HepG2 (cell line): ENCODE data around the gene KRT14. TPM values are rescaled to one million over a fixed set of nuclear protein-coding genes. Genes with fewer than 3 reads are reported as not detected.
"Not testable (repeated sequence)": the region's sequence is repeated elsewhere in the genome, so short reads cannot be mapped to it uniquely, and the experiment has no call there.

Source experiments
- ATAC-seq: fragments of 200-7000 bp; cut with Tn5 transposase; 3 replicates; pipeline ENCODE4 v1.9.1; 2020; ENCODE audit warnings: mild to moderate bottlenecking, moderate library complexity
- BruUV-seq: library from RNA; stranded (reverse); fragments of 400-500 nt; replicated peaks from 2 replicates; lab custom pipeline; 2021; lab: Mats Ljungman, UMichigan
- CTCF ChIA-PET: fragments of 300-600 bp; formaldehyde crosslinking; extraction: SDS; loops from one replicate; lab custom pipeline; 2021; ENCODE audit warnings: low total read pairs, inconsistent platforms, low intra/inter-chr PET ratio; lab: Yijun Ruan, JAX
- POLR2A ChIA-PET: fragments of 350-600 bp; sonication (Branson Sonifier 250); formaldehyde crosslinking; loops from one replicate; lab custom pipeline; 2020; ENCODE audit warnings: antibody characterized with exemption, inconsistent platforms; lab: Yijun Ruan, JAX
- DNase-seq: peaks from one replicate; pipeline ENCODE4 v3.0.0-alpha.2; 2015; ENCODE audit warnings: low spot score
- FAIRE-seq: peaks from 3 replicates; lab custom pipeline; 2011; peaks lifted over from hg19 to GRCh38; lab: Jason Lieb, UNC
- H2AFZ ChIP-seq: one replicate; pipeline ENCODE4 v1.6.1; 2011; ENCODE audit warnings: low read length, inconsistent platforms
- H3K27ac ChIP-seq: fragments of 300-600 bp; 3 replicates; pipeline ENCODE4 v1.8.0; 2011; ENCODE audit warnings: mixed run types, mild to moderate bottlenecking, mixed read lengths, low read length, inconsistent platforms; ENCODE audit not compliant: insufficient read depth; ENCODE audit errors: extremely low read length
- H3K27me3 ChIP-seq, 2 experiments: fragments of 200-600 bp in 1 of 2; 2 replicates in 1 of 2; 3 replicates in 1 of 2; pipeline versions ENCODE4 v1.6.0 to v1.8.0; 2011; ENCODE audit warnings: low read length in 2 of 2, mild to moderate bottlenecking in 2 of 2, moderate library complexity in 2 of 2, inconsistent platforms in 1 of 2; ENCODE audit not compliant: insufficient read depth in 2 of 2, control insufficient read depth in 1 of 2
- H3K36me3 ChIP-seq, 2 experiments: fragments of 200-600 bp in 1 of 2; replicated peaks in 1 of 2; 2 replicates in 1 of 2; 3 replicates in 1 of 2; pipeline versions ENCODE4 v1.5.1 to v1.8.0; 2011; ENCODE audit warnings: low read length in 2 of 2, inconsistent platforms in 1 of 2; ENCODE audit not compliant: insufficient read depth in 2 of 2, control insufficient read depth in 1 of 2
- H3K4me1 ChIP-seq: 2 replicates; pipeline ENCODE4 v1.5.1; 2012; ENCODE audit warnings: low read length, inconsistent platforms; ENCODE audit not compliant: insufficient read depth
- H3K4me2 ChIP-seq: 2 replicates; pipeline ENCODE4 v1.6.0; 2011; ENCODE audit warnings: low read depth, low read length, inconsistent platforms
- H3K4me3 ChIP-seq, 3 experiments: fragments of 200-600 bp in 1 of 3; sonication (generic), shearing (Covaris generic) in 1 of 3; replicated peaks in 1 of 3; 2 replicates each; pipeline ENCODE4 v1.5.1; 2011 to 2016; ENCODE audit warnings: low read length in 3 of 3, inconsistent platforms in 2 of 3, low read depth in 2 of 3, mild to moderate bottlenecking in 2 of 3, control low read depth in 1 of 3, mixed read lengths in 1 of 3; ENCODE audit not compliant: insufficient read depth in 1 of 3
- H3K79me2 ChIP-seq: one replicate; pipeline ENCODE4 v1.6.1; 2011; ENCODE audit warnings: low read length, inconsistent platforms; ENCODE audit not compliant: insufficient read depth
- H3K9ac ChIP-seq: 2 replicates; pipeline ENCODE4 v1.6.0; 2011; ENCODE audit warnings: mild to moderate bottlenecking, low read depth, low read length, inconsistent platforms; ENCODE audit not compliant: insufficient read depth
- H3K9me3 ChIP-seq: 2 replicates; pipeline ENCODE4 v1.5.1; 2012; ENCODE audit warnings: mild to moderate bottlenecking, low read length
- H4K20me1 ChIP-seq: 2 replicates; pipeline ENCODE4 v1.6.0; 2011; ENCODE audit warnings: inconsistent platforms, mild to moderate bottlenecking, low read length, moderate library complexity; ENCODE audit not compliant: insufficient read depth
- MYNN ChIP-seq: sonication (generic); formaldehyde crosslinking; IDR thresholded peaks from 2 replicates; pipeline ENCODE4 v1.4.0; 2020; ENCODE audit warnings: mild to moderate bottlenecking, low read depth, missing genetic modification reagents
- REL ChIP-seq: sonication (generic); formaldehyde crosslinking; conservative IDR thresholded peaks from 2 replicates; pipeline ENCODE4 v1.8.0; 2022; ENCODE audit warnings: mild to moderate bottlenecking, missing genetic modification reagents, moderate library complexity
- REXO4 ChIP-seq: sonication (generic); formaldehyde crosslinking; IDR thresholded peaks from 2 replicates; pipeline ENCODE4 v1.8.0; 2022; ENCODE audit warnings: missing genetic modification reagents, mild to moderate bottlenecking, borderline replicate concordance
- ZNF3 ChIP-seq: IDR thresholded peaks from 2 replicates; pipeline ENCODE4 v1.7.0; 2017; ENCODE audit warnings: inconsistent platforms
- ZNF607 ChIP-seq: sonication (generic); formaldehyde crosslinking; IDR thresholded peaks from 2 replicates; pipeline ENCODE4 v1.5.1; 2020; ENCODE audit warnings: missing genetic modification reagents, mild to moderate bottlenecking, borderline replicate concordance
- ZNF614 ChIP-seq: IDR thresholded peaks from 2 replicates; pipeline ENCODE4 v1.6.1; 2018; ENCODE audit warnings: missing biosample characterization, missing genetic modification reagents, inconsistent platforms, borderline replicate concordance
- ZNF713 ChIP-seq: sonication (generic); formaldehyde crosslinking; IDR thresholded peaks from 2 replicates; pipeline ENCODE4 v1.4.0; 2020; ENCODE audit warnings: mild to moderate bottlenecking, missing genetic modification reagents
- ZNF740 ChIP-seq: sonication (generic); formaldehyde crosslinking; IDR thresholded peaks from 2 replicates; pipeline ENCODE4 v1.4.0; 2020; ENCODE audit warnings: missing genetic modification reagents
- ZNF841 ChIP-seq: sonication (generic); formaldehyde crosslinking; IDR thresholded peaks from 2 replicates; pipeline ENCODE4 v1.8.1; 2023; ENCODE audit warnings: missing genetic modification reagents, borderline replicate concordance
- WGBS: methylation state at CpG from one replicate; pipeline ENCODE4 v1.1.6; 2017; ENCODE audit warnings: low lambda C conversion rate; 5-methylcytosine and 5-hydroxymethylcytosine counted together
- in situ Hi-C: cut with HindIII; loops from 2 replicates; pipeline ENCODE4 v1.10.0; 2017; ENCODE audit warnings: low pct_unique_long_range_greater_than_20kb; ENCODE audit not compliant: extremely low pct_ligation_motif_present
- intact Hi-C: fragments of 100-400 bp; cut with micrococcal nuclease; formaldehyde crosslinking; loops from one replicate; pipeline ENCODE4 v1.10.0; 2022; ENCODE audit not compliant: unreplicated experiment
- polyA plus RNA-seq, 8 experiments: library from polyadenylated mRNA; depleted of rRNA in 3 of 8; stranded (reverse) in 7 of 8; unstranded in 1 of 8; fragments of >200 nt; fragmentation: Illumina TruSeq in 4 of 8; extraction: Trizol in 4 of 8; gene quantifications; 2 replicates each; pipeline versions ENCODE4 v1.2.1 to v1.2.3, GENCODE V29; 2011 to 2016; ENCODE audit warnings: low read depth in 4 of 8, missing spikeins in 1 of 8, mixed read lengths in 1 of 8; ENCODE audit not compliant: insufficient read depth in 1 of 8
- total RNA-seq, 5 experiments: library from RNA; depleted of rRNA; stranded (reverse); fragments of >200 nt; fragmentation: Illumina TruSeq; extraction: Trizol; gene quantifications; 2 replicates each; pipeline ENCODE4 v1.2.3, GENCODE V29; 2016; ENCODE audit warnings: low read depth in 1 of 5

KRT14 gene
- total and polyA plus RNA-seq, 2 of the 13 experiments (the other 11 are each of a cell fraction or from before 2014, with no cell fraction given) = 0.09 TPM; not detected in 1

- H3K27ac ChIP-seq = no peak overlapping the region
- no peaks in the 10 kb centered on the region for H3K4me1 ChIP-seq
- 33% methylated on average over 3 of the region's 5 CpGs for WGBS
- H3K9ac ChIP-seq = no peak overlapping the region
- BruUV-seq = no TSS peak
- ATAC-seq = no peak
- TF ChIP-seq ZNF841 (CRISPR knock-in tag) (no peak), ZNF713 (CRISPR knock-in tag) (no peak), ZNF3 (CRISPR knock-in tag) (no peak), ZNF740 (no peak), REXO4 (no peak), MYNN (CRISPR knock-in tag) (no peak), ZNF614 (CRISPR knock-in tag) (no peak), REL (CRISPR knock-in tag) (no peak), ZNF607 (CRISPR knock-in tag) (no peak)
- TF ChIP-seq, all 625 proteins: peak for 0
- intact Hi-C loops = no loop called here
- DNase-seq (no peak), FAIRE-seq (no peak)
- no peak overlapping the region for H3K4me3 ChIP-seq
- CTCF ChIA-PET = no interaction called here
- POLR2A ChIA-PET = no interaction called here
- H3K79me2 ChIP-seq = no peaks in the 10 kb centered on the region
- no peaks in the 10 kb centered on the region for H3K36me3 ChIP-seq
- in situ Hi-C loops = no loop called here
- no peak overlapping the region for H2AFZ ChIP-seq
- H3K27me3 ChIP-seq = peaks cover 3 to 23% of the 10 kb centered on the region in 2 experiments; a peak in 3 of 5 replicates
- no peak overlapping the region for H3K4me2 ChIP-seq
- no peaks in the 10 kb centered on the region for H4K20me1 ChIP-seq
- no peaks in the 10 kb centered on the region for H3K9me3 ChIP-seq
Observed at GRCh38 chr17:41585301-41586056, 1.2 kb downstream of the KRT14 start.

GRCh38 chr17:41584331-41584927 is 2.3 kb downstream of the KRT14 start:
- DNase-seq, ATAC-seq, in situ Hi-C loops: not testable (repeated sequence)

More at GRCh38 chr17:41584331-41584927, 2.3 kb downstream of the KRT14 start:
- H3K27me3 ChIP-seq = peaks cover 3 to 17% of the 10 kb centered on the region in 2 experiments; a peak in 3 of 5 replicates
- BruUV-seq, H3K4me2 ChIP-seq, H3K4me3 ChIP-seq, intact Hi-C loops, H3K4me1 ChIP-seq, POLR2A ChIA-PET, H3K9me3 ChIP-seq, CTCF ChIA-PET, H2AFZ ChIP-seq, H3K36me3 ChIP-seq, FAIRE-seq, H3K9ac ChIP-seq, H3K79me2 ChIP-seq, H3K27ac ChIP-seq, H4K20me1 ChIP-seq: not testable (repeated sequence)
- WGBS = 40% methylated on average over 7 of the region's 8 CpGs
